K562 (cell line): ENCODE results near the gene CENPV. TPM values are rescaled to one million over a fixed set of nuclear protein-coding genes. Genes with fewer than 3 reads are reported as not detected.

Experiments used
- GABPB2 ChIP-seq: fragments of 250-450 bp; sonication (Bioruptor Pico); conservative IDR thresholded peaks from 2 replicates; pipeline ENCODE4 v1.5.1; 2021; ENCODE audit warnings: mild to moderate bottlenecking
- KAT2B ChIP-seq: IDR thresholded peaks from one replicate; pipeline ENCODE4 v1.6.1; 2012; ENCODE audit warnings: low read depth, mild to moderate bottlenecking, control low read depth, inconsistent platforms, low read length, moderate library complexity
- LARP7 ChIP-seq: fragments of 450-650 bp; IDR thresholded peaks from 2 replicates; pipeline ENCODE4 v1.6.1; 2016
- NR2F6 ChIP-seq: fragments of 450-650 bp; formaldehyde crosslinking; IDR thresholded peaks from 2 replicates; pipeline ENCODE4 v1.4.0; 2020; ENCODE audit warnings: mild to moderate bottlenecking
- NRF1 ChIP-seq, 2 experiments: fragments of 450-650 bp; IDR thresholded peaks in 1 of 2; conservative IDR thresholded peaks in 1 of 2; 2 replicates each; pipeline ENCODE4 v1.6.1; 2014; ENCODE audit warnings: mild to moderate bottlenecking in 2 of 2
- OTX1 ChIP-seq: fragments of 450-650 bp; formaldehyde crosslinking; IDR thresholded peaks from 2 replicates; pipeline ENCODE4 v1.4.0; 2022; ENCODE audit warnings: mild to moderate bottlenecking
- PHTF2 ChIP-seq: fragments of 250-450 bp; sonication (Bioruptor Pico); IDR thresholded peaks from 2 replicates; pipeline ENCODE4 v1.5.0; 2021; ENCODE audit warnings: mild to moderate bottlenecking
- POLR2A ChIP-seq: fragments of 450-650 bp; conservative IDR thresholded peaks from 2 replicates; pipeline ENCODE4 v1.6.1; 2016
- SAFB ChIP-seq: fragments of 200-400 bp; formaldehyde crosslinking; IDR thresholded peaks from 2 replicates; pipeline ENCODE4 v1.6.1; 2017; ENCODE audit warnings: low read depth, low read length, borderline replicate concordance
- SAP30 ChIP-seq: fragments of 200-600 bp; sonication (generic); IDR thresholded peaks from 2 replicates; pipeline ENCODE4 v1.6.1; 2012; ENCODE audit warnings: borderline replicate concordance, low read depth, mild to moderate bottlenecking, moderate library complexity, low read length, control low read depth, inconsistent platforms; ENCODE audit not compliant: insufficient read depth, poor library complexity, severe bottlenecking
- ZBTB1 ChIP-seq: sonication (generic); formaldehyde crosslinking; IDR thresholded peaks from 2 replicates; pipeline ENCODE4 v1.8.1; 2023; ENCODE audit warnings: missing genetic modification reagents, low read depth, mild to moderate bottlenecking, borderline replicate concordance
- ZBTB7A ChIP-seq: IDR thresholded peaks from 2 replicates; pipeline ENCODE4 v1.6.1; 2011; ENCODE audit warnings: low read depth, mild to moderate bottlenecking, low read length, moderate library complexity, borderline replicate concordance; ENCODE audit not compliant: control insufficient read depth
- ZFPM2 ChIP-seq: fragments of 250-450 bp; sonication (Bioruptor Pico); IDR thresholded peaks from 2 replicates; pipeline ENCODE4 v1.5.1; 2022; ENCODE audit warnings: mild to moderate bottlenecking
- ZNF124 ChIP-seq: sonication (generic); formaldehyde crosslinking; IDR thresholded peaks from 2 replicates; pipeline ENCODE4 v1.8.1; 2022; ENCODE audit warnings: missing genetic modification reagents
- ZNF408 ChIP-seq: fragments of 250-450 bp; sonication (Bioruptor Pico); IDR thresholded peaks from 2 replicates; pipeline ENCODE4 v1.4.0; 2020; ENCODE audit warnings: low read depth, mild to moderate bottlenecking, moderate library complexity
- ZNF561 ChIP-seq: fragments of 450-650 bp; formaldehyde crosslinking; conservative IDR thresholded peaks from 2 replicates; pipeline ENCODE4 v1.4.0; 2020; ENCODE audit warnings: mild to moderate bottlenecking, moderate library complexity
- ZNF609 ChIP-seq: sonication (generic); formaldehyde crosslinking; IDR thresholded peaks from 2 replicates; pipeline ENCODE4 v1.8.1; 2023; ENCODE audit warnings: missing genetic modification reagents, mild to moderate bottlenecking, borderline replicate concordance
- polyA plus RNA-seq, 8 experiments: library from polyadenylated mRNA; depleted of rRNA in 4 of 8; stranded (reverse) in 5 of 8; unstranded in 3 of 8; fragments of >200 nt; fragmentation: Nextera tagmentation in 2 of 8; fragmentation: Illumina TruSeq in 1 of 8; extraction: Ambion mirVana in 2 of 8; extraction: Trizol in 1 of 8; gene quantifications; 2 replicates each; pipeline versions ENCODE4 v1.2.1 to v1.2.3, GENCODE V29; 2011 to 2014; ENCODE audit warnings: inconsistent platforms in 1 of 8, missing spikeins in 1 of 8
- total RNA-seq, 7 experiments: library from RNA; depleted of rRNA in 6 of 7; stranded (reverse); fragments of >200 nt in 6 of 7; fragmentation: Illumina TruSeq in 2 of 7; extraction: Trizol in 2 of 7; gene quantifications; 2 replicates each; pipeline versions ENCODE4 v1.2.1 to v1.2.3, GENCODE V29; 2011 to 2021; ENCODE audit warnings: low replicate concordance in 1 of 7

Gene CENPV
- total and polyA plus RNA-seq, 9 of the 15 experiments (the other 6 are each of a cell fraction or from before 2014, with no cell fraction given), result 17.8 to 131 (median 89.3) TPM

GRCh38 chr17:16352303-16352666 lies 984 bp downstream of the CENPV start (continued):
- TF ChIP-seq SAP30 (no peak), ZNF408 (no peak), ZFPM2 (no peak), ZBTB1 (no peak), SAFB (no peak), ZNF124 (CRISPR knock-in tag) (no peak), KAT2B (no peak), ZNF609 (CRISPR knock-in tag) (no peak), LARP7 (no peak), NRF1 (conservative IDR thresholded peaks at IDR 0.05 in 1 of 2, IDR thresholded peaks at IDR 0.05 in 1 of 2) (peak in 1 of 2 experiments; percentile 12; a peak in 1 of 4 replicates), NR2F6 (CRISPR knock-in tag) (no peak), POLR2A (peak; percentile 20; the same call in 1 of the 2 replicates), GABPB2 (no peak), OTX1 (CRISPR knock-in tag) (no peak), ZNF561 (CRISPR knock-in tag) (no peak), ZBTB7A (0 out of 2 replicates have a peak, but pooled peaks have one; percentile 1), PHTF2 (CRISPR knock-in tag) (no peak)
